HCT116 (cell line): ENCODE data around the gene ARMC6.

Experiments used
- EGR1 ChIP-seq: IDR thresholded peaks from 2 replicates; pipeline ENCODE4 v1.6.1; 2012; ENCODE audit warnings: low read depth
- EZH2 ChIP-seq: fragments of 200-600 bp; sonication (generic); IDR thresholded peaks from 2 replicates; pipeline ENCODE4 v1.6.1; 2017; ENCODE audit warnings: antibody characterized with exemption, mixed run types
- JUND ChIP-seq: IDR thresholded peaks from 2 replicates; pipeline ENCODE4 v1.6.1; 2012
- POLR2A ChIP-seq: IDR thresholded peaks from 2 replicates; pipeline ENCODE4 v1.7.0; 2011; ENCODE audit warnings: borderline replicate concordance; ENCODE audit not compliant: insufficient read depth, insufficient read length; ENCODE audit errors: extremely low read depth
- POLR2AphosphoS5 ChIP-seq: IDR thresholded peaks from 2 replicates; pipeline ENCODE4 v1.6.1; 2011; ENCODE audit warnings: mild to moderate bottlenecking, low read depth, low read length, moderate library complexity
- ZFX ChIP-seq: fragments of 450-650 bp; IDR thresholded peaks from 2 replicates; pipeline ENCODE4 v1.6.1; 2017
- ZNF274 ChIP-seq: fragments of 200-500 bp; sonication (Bioruptor generic); IDR thresholded peaks from 2 replicates; pipeline ENCODE4 v1.6.1; 2014; ENCODE audit warnings: mild to moderate bottlenecking, low read depth, low read length, inconsistent platforms
- TF ChIP-seq, protein P1 (sequence below), 3 experiments: fragments of 200-600 bp in 1 of 3; sonication (generic) in 1 of 3; IDR thresholded peaks in 2 of 3; conservative IDR thresholded peaks in 1 of 3; 2 replicates each; pipeline ENCODE4 v1.5.1; 2012 to 2017; ENCODE audit warnings: low read depth in 2 of 3, low read length in 2 of 3, antibody characterized with exemption in 1 of 3, borderline replicate concordance in 1 of 3, control low read depth in 1 of 3, mild to moderate bottlenecking in 1 of 3, mixed read lengths in 1 of 3, mixed run types in 1 of 3, moderate library complexity in 1 of 3; ENCODE audit not compliant: insufficient read depth in 1 of 3
- TF ChIP-seq, protein P2 (sequence below): IDR thresholded peaks from 2 replicates; pipeline ENCODE4 v1.6.1; 2011; ENCODE audit warnings: mild to moderate bottlenecking, low read length, moderate library complexity; ENCODE audit not compliant: insufficient replicate concordance; ENCODE audit errors: extremely low read depth
- TF ChIP-seq, protein P3 (sequence below): IDR thresholded peaks from 2 replicates; pipeline ENCODE4 v1.6.1; 2012

DNA sequence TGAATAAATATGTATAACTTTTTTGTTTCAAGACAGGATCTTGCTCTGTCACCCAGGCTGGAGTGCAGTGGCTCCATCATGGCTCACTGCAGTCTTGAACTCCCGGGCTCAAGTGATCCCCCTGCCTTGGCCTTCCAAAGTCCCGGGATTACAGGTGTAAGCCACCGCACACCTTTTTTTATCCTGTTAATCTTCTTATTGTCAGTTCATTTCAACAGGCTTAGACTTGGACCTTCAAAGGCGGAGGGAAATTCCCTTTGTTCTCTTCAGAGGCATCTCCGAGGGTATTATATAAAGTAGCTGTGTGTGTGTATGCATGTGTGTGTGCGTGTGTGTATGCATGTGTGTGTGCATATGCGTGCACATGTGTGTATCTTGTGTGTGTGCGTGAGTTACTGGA lies 35.1 kb upstream of the ARMC6 start:
- TF ChIP-seq ZNF274: no peak
- no peak for TF ChIP-seq EGR1
- TF ChIP-seq, protein P1, sequence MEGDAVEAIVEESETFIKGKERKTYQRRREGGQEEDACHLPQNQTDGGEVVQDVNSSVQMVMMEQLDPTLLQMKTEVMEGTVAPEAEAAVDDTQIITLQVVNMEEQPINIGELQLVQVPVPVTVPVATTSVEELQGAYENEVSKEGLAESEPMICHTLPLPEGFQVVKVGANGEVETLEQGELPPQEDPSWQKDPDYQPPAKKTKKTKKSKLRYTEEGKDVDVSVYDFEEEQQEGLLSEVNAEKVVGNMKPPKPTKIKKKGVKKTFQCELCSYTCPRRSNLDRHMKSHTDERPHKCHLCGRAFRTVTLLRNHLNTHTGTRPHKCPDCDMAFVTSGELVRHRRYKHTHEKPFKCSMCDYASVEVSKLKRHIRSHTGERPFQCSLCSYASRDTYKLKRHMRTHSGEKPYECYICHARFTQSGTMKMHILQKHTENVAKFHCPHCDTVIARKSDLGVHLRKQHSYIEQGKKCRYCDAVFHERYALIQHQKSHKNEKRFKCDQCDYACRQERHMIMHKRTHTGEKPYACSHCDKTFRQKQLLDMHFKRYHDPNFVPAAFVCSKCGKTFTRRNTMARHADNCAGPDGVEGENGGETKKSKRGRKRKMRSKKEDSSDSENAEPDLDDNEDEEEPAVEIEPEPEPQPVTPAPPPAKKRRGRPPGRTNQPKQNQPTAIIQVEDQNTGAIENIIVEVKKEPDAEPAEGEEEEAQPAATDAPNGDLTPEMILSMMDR (IDR thresholded peaks at IDR 0.05 in 2 of 3, conservative IDR thresholded peaks at IDR 0.05 in 1 of 3; ENCODE audit: borderline replicate concordance in 1 of 3, insufficient read depth in 1 of 3, low read depth in 2 of 3, low read length in 2 of 3): no peak
- TF ChIP-seq JUND: no peak
- no peak for TF ChIP-seq POLR2AphosphoS5
- TF ChIP-seq POLR2A: no peak
- TF ChIP-seq, protein P2, sequence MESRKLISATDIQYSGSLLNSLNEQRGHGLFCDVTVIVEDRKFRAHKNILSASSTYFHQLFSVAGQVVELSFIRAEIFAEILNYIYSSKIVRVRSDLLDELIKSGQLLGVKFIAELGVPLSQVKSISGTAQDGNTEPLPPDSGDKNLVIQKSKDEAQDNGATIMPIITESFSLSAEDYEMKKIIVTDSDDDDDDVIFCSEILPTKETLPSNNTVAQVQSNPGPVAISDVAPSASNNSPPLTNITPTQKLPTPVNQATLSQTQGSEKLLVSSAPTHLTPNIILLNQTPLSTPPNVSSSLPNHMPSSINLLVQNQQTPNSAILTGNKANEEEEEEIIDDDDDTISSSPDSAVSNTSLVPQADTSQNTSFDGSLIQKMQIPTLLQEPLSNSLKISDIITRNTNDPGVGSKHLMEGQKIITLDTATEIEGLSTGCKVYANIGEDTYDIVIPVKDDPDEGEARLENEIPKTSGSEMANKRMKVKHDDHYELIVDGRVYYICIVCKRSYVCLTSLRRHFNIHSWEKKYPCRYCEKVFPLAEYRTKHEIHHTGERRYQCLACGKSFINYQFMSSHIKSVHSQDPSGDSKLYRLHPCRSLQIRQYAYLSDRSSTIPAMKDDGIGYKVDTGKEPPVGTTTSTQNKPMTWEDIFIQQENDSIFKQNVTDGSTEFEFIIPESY: no peak
- TF ChIP-seq EZH2: no peak
- TF ChIP-seq, protein P3, sequence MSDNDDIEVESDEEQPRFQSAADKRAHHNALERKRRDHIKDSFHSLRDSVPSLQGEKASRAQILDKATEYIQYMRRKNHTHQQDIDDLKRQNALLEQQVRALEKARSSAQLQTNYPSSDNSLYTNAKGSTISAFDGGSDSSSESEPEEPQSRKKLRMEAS: no peak
- no peak for TF ChIP-seq ZFX
